Hepatocyte (in vitro differentiated cells): Measurements from ENCODE around the gene SIPA1L2.

ENCODE experiments used
- EZH2 ChIP-seq: fragments of 200-600 bp; sonication (generic); IDR thresholded peaks from 2 replicates; pipeline ENCODE4 v1.6.1; 2016; ENCODE audit warnings: antibody characterized with exemption, mild to moderate bottlenecking, borderline replicate concordance
- TF ChIP-seq, protein P1 (sequence below): fragments of 200-600 bp; sonication (generic); IDR thresholded peaks from 2 replicates; pipeline ENCODE4 v1.5.1; 2016; ENCODE audit warnings: antibody characterized with exemption, mild to moderate bottlenecking; ENCODE audit not compliant: poor library complexity

- TF ChIP-seq, protein P1, sequence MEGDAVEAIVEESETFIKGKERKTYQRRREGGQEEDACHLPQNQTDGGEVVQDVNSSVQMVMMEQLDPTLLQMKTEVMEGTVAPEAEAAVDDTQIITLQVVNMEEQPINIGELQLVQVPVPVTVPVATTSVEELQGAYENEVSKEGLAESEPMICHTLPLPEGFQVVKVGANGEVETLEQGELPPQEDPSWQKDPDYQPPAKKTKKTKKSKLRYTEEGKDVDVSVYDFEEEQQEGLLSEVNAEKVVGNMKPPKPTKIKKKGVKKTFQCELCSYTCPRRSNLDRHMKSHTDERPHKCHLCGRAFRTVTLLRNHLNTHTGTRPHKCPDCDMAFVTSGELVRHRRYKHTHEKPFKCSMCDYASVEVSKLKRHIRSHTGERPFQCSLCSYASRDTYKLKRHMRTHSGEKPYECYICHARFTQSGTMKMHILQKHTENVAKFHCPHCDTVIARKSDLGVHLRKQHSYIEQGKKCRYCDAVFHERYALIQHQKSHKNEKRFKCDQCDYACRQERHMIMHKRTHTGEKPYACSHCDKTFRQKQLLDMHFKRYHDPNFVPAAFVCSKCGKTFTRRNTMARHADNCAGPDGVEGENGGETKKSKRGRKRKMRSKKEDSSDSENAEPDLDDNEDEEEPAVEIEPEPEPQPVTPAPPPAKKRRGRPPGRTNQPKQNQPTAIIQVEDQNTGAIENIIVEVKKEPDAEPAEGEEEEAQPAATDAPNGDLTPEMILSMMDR: no peak
- TF ChIP-seq EZH2: no peak
Observed at GRCh38 chr1:232590744-232591082, 39.2 kb downstream of the SIPA1L2 start.
